H1 (cell line): ENCODE data around the gene LRRC74B. TPM values are rescaled to one million over a fixed set of nuclear protein-coding genes. Genes with fewer than 3 reads are reported as not detected.

Experiments
- CTCF ChIA-PET: fragments of 300-600 bp; sonication (Branson Sonifier 250); formaldehyde crosslinking; loops from one replicate; lab custom pipeline; 2021; ENCODE audit not compliant: partially characterized antibody; lab: Charles Lee
- POLR2A ChIA-PET: fragments of 300-600 bp; sonication (Branson Sonifier 250); formaldehyde crosslinking; loops from one replicate; lab custom pipeline; 2021; ENCODE audit warnings: inconsistent platforms; ENCODE audit not compliant: partially characterized antibody; lab: Charles Lee
- DNase-seq, 2 experiments: peaks; one replicate each; pipeline versions ENCODE4 v3.0.0 to v3.0.0-alpha.2; 2010 to 2022; ENCODE audit warnings: low spot score in 2 of 2, low read depth in 1 of 2, mixed read lengths in 1 of 2
- FAIRE-seq: peaks from 2 replicates; lab custom pipeline; 2011; peaks lifted over from hg19 to GRCh38; lab: Jason Lieb, UNC
- H2AFZ ChIP-seq: 2 replicates; pipeline ENCODE4 v1.8.1; 2012; ENCODE audit warnings: low read length, inconsistent platforms
- H2AK5ac ChIP-seq: 2 replicates; pipeline ENCODE4 v1.6.1; 2013; ENCODE audit warnings: low read depth, low read length
- H2BK120ac ChIP-seq: replicated peaks from 2 replicates; pipeline ENCODE3; 2013; ENCODE audit warnings: low read depth, low read length, inconsistent platforms
- H2BK12ac ChIP-seq: 2 replicates; pipeline ENCODE4 v1.6.1; 2013; ENCODE audit warnings: low read depth, low read length
- H2BK15ac ChIP-seq: 2 replicates; pipeline ENCODE4 v1.6.1; 2013; ENCODE audit warnings: low read length
- H2BK20ac ChIP-seq: 2 replicates; pipeline ENCODE4 v1.6.1; 2013; ENCODE audit warnings: low read length
- H2BK5ac ChIP-seq: 2 replicates; pipeline ENCODE4 v1.6.1; 2013; ENCODE audit warnings: low read depth, low read length
- H3K14ac ChIP-seq: 2 replicates; pipeline ENCODE4 v1.6.1; 2013; ENCODE audit warnings: inconsistent platforms; ENCODE audit not compliant: insufficient read length
- H3K18ac ChIP-seq: 2 replicates; pipeline ENCODE4 v1.6.1; 2013; ENCODE audit warnings: low read length; ENCODE audit errors: extremely low read depth
- H3K23ac ChIP-seq: 2 replicates; pipeline ENCODE4 v1.6.1; 2013; ENCODE audit warnings: inconsistent platforms; ENCODE audit not compliant: insufficient read length
- H3K23me2 ChIP-seq: 2 replicates; pipeline ENCODE4 v1.6.1; 2013; ENCODE audit warnings: low read depth, low read length
- H3K27ac ChIP-seq: 2 replicates; pipeline ENCODE4 v1.6.1; 2011; ENCODE audit warnings: low read depth, low read length, inconsistent platforms
- H3K27me3 ChIP-seq, 4 experiments: replicated peaks in 1 of 4; 1 replicate in 1 of 4; 2 replicates in 3 of 4; pipeline versions ENCODE4 v1.6.1 to v1.8.1; 2011 to 2013; ENCODE audit warnings: low read length in 3 of 4, mild to moderate bottlenecking in 3 of 4, inconsistent platforms in 2 of 4, mixed read lengths in 2 of 4, moderate library complexity in 1 of 4; ENCODE audit not compliant: control insufficient read depth in 3 of 4, insufficient read depth in 3 of 4; ENCODE audit errors: extremely low read depth in 1 of 4
- H3K36me3 ChIP-seq, 4 experiments: 2 replicates each; pipeline versions ENCODE4 v1.6.1 to v1.8.1; 2011 to 2013; ENCODE audit warnings: mild to moderate bottlenecking in 4 of 4, low read length in 3 of 4, moderate library complexity in 2 of 4, control low read depth in 1 of 4, inconsistent platforms in 1 of 4; ENCODE audit not compliant: insufficient read depth in 4 of 4, control insufficient read depth in 2 of 4
- H3K4ac ChIP-seq: replicated peaks from 2 replicates; pipeline ENCODE3; 2013; ENCODE audit warnings: low read length, low read depth, mixed read lengths, inconsistent platforms; ENCODE audit not compliant: insufficient read length
- H3K4me1 ChIP-seq, 4 experiments: replicated peaks in 1 of 4; 1 replicate in 1 of 4; 2 replicates in 3 of 4; pipeline versions ENCODE4 v1.6.1 to v1.8.1; 2011 to 2013; ENCODE audit warnings: low read length in 3 of 4, inconsistent platforms in 2 of 4, mixed read lengths in 1 of 4; ENCODE audit not compliant: insufficient read depth in 4 of 4, control insufficient read depth in 3 of 4
- H3K4me2 ChIP-seq, 2 experiments: 2 replicates each; pipeline versions ENCODE4 v1.6.1 to v1.8.1; 2011 to 2013; ENCODE audit warnings: low read depth in 2 of 2, low read length in 2 of 2, control low read depth in 1 of 2, inconsistent platforms in 1 of 2, mild to moderate bottlenecking in 1 of 2; ENCODE audit not compliant: insufficient read depth in 1 of 2
- H3K4me3 ChIP-seq, 4 experiments: fragments of 200-600, 300-600 bp in 1 of 4; sonication (generic), shearing (Covaris generic), sonication (Bioruptor Twin) in 1 of 4; 2 replicates each; pipeline versions ENCODE4 v1.5.1 to v1.8.1; 2011 to 2016; ENCODE audit warnings: low read length in 4 of 4, low read depth in 3 of 4, control low read depth in 2 of 4, inconsistent platforms in 2 of 4, mild to moderate bottlenecking in 2 of 4, mixed read lengths in 1 of 4, moderate library complexity in 1 of 4; ENCODE audit not compliant: insufficient read depth in 2 of 4; ENCODE audit errors: extremely low read depth in 1 of 4
- H3K56ac ChIP-seq: replicated peaks from 2 replicates; pipeline ENCODE3; 2013; ENCODE audit warnings: low read depth, mild to moderate bottlenecking, mixed read lengths, low read length, inconsistent platforms; ENCODE audit not compliant: insufficient read length
- H3K79me1 ChIP-seq: 2 replicates; pipeline ENCODE4 v1.6.1; 2013; ENCODE audit warnings: low read depth, low read length, control low read depth
- H3K79me2 ChIP-seq, 2 experiments: 2 replicates each; pipeline versions ENCODE4 v1.6.1 to v1.8.1; 2012 to 2013; ENCODE audit warnings: low read length in 2 of 2, mild to moderate bottlenecking in 2 of 2, inconsistent platforms in 1 of 2; ENCODE audit not compliant: insufficient read depth in 2 of 2, control insufficient read depth in 1 of 2
- H3K9ac ChIP-seq, 4 experiments: replicated peaks in 1 of 4; 1 replicate in 1 of 4; 2 replicates in 3 of 4; pipeline versions ENCODE4 v1.6.1 to v1.8.1; 2011 to 2013; ENCODE audit warnings: low read depth in 3 of 4, low read length in 3 of 4, control low read depth in 2 of 4, mild to moderate bottlenecking in 2 of 4, moderate library complexity in 2 of 4, inconsistent platforms in 1 of 4; ENCODE audit errors: extremely low read depth in 1 of 4
- H3K9me3 ChIP-seq, 2 experiments: 2 replicates each; pipeline versions ENCODE4 v1.6.1 to v1.8.1; 2012 to 2013; ENCODE audit warnings: mild to moderate bottlenecking in 2 of 2, moderate library complexity in 2 of 2, control low read depth in 1 of 2, inconsistent platforms in 1 of 2, low read depth in 1 of 2, low read length in 1 of 2, mixed read lengths in 1 of 2; ENCODE audit not compliant: insufficient read depth in 2 of 2
- H4K20me1 ChIP-seq, 2 experiments: replicated peaks in 1 of 2; 2 replicates each; pipeline versions ENCODE3 to v1.8.1; 2011 to 2013; ENCODE audit warnings: inconsistent platforms in 2 of 2, low read length in 2 of 2, mild to moderate bottlenecking in 1 of 2; ENCODE audit not compliant: insufficient read depth in 2 of 2, control insufficient read depth in 1 of 2
- H4K5ac ChIP-seq: 2 replicates; pipeline ENCODE4 v1.6.1; 2013; ENCODE audit warnings: low read length, low read depth, mixed read lengths, inconsistent platforms; ENCODE audit not compliant: insufficient read length
- H4K8ac ChIP-seq: 2 replicates; pipeline ENCODE4 v1.8.0; 2013; ENCODE audit warnings: mild to moderate bottlenecking, moderate library complexity, low read length, inconsistent platforms; ENCODE audit not compliant: insufficient read depth; ENCODE audit errors: extremely low read depth
- H4K91ac ChIP-seq: replicated peaks from 2 replicates; pipeline ENCODE3; 2013; ENCODE audit warnings: low read length, mixed read lengths, inconsistent platforms; ENCODE audit not compliant: insufficient read length
- ASH2L ChIP-seq: fragments of 200-600, 300-600 bp; sonication (generic); IDR thresholded peaks from one replicate; pipeline ENCODE4 v1.7.1; 2017; ENCODE audit warnings: low read length
- GTF2F1 ChIP-seq: IDR thresholded peaks from 2 replicates; pipeline ENCODE4 v1.6.1; 2012; ENCODE audit warnings: low read depth, low read length, improper control_type of control experiment, borderline replicate concordance
- POLR2A ChIP-seq, 2 experiments: IDR thresholded peaks; 1 replicate in 1 of 2; 2 replicates in 1 of 2; pipeline ENCODE4 v1.6.1; 2011; ENCODE audit warnings: low read depth in 2 of 2, low read length in 2 of 2, mild to moderate bottlenecking in 2 of 2; ENCODE audit errors: control extremely low read depth in 1 of 2
- SAP30 ChIP-seq: fragments of 300-600 bp; sonication (generic); IDR thresholded peaks from 2 replicates; pipeline ENCODE4 v1.7.1; 2012; ENCODE audit warnings: low read length, moderate library complexity, mild to moderate bottlenecking, inconsistent platforms; ENCODE audit not compliant: insufficient read depth, insufficient replicate concordance
- SUZ12 ChIP-seq: fragments of 200-600 bp; sonication (generic); IDR thresholded peaks from 2 replicates; pipeline ENCODE4 v1.6.1; 2012; ENCODE audit warnings: mild to moderate bottlenecking, inconsistent platforms, low read length, moderate library complexity, mixed read lengths
- whole genome bisulfite sequencing, 2 experiments: shearing (Covaris generic) in 1 of 2; methylation state at CpG; one replicate each; pipeline versions ENCODE4 v1.1.6 to v1.1.7; 2013 to 2015; ENCODE audit warnings: low lambda C conversion rate in 2 of 2, mixed read lengths in 2 of 2, inconsistent platforms in 1 of 2, low coverage in 1 of 2, missing lambda C conversion rate in 1 of 2; ENCODE audit not compliant: insufficient replicate concordance in 2 of 2, insufficient coverage in 1 of 2, insufficient read length in 1 of 2; ENCODE audit errors: extremely low coverage in 1 of 2, missing lambda C conversion rate in 1 of 2; 5-methylcytosine and 5-hydroxymethylcytosine counted together
- polyA plus RNA-seq, 7 experiments: library from polyadenylated mRNA; depleted of rRNA in 3 of 7; stranded (reverse) in 5 of 7; unstranded in 2 of 7; fragments of >200 nt in 5 of 7; fragments of 200-250 nt in 2 of 7; gene quantifications; 1 replicate in 5 of 7; 2 replicates in 1 of 7; 4 replicates in 1 of 7; pipeline versions ENCODE4 v1.2.1 to v1.2.3, GENCODE V29; 2011 to 2013; ENCODE audit warnings: missing spikeins in 2 of 7, mixed read lengths in 2 of 7
- total RNA-seq: library from RNA; stranded (reverse); fragmentation: NEBNext Ultra II Directional; extraction: Animal tissue kit (Norgen Biotek cat#: 25700); gene quantifications from 2 replicates; pipeline ENCODE4 v1.2.1, GENCODE V29; 2021

The LRRC74B gene
- total and polyA plus RNA-seq, 2 of the 8 experiments (the other 6 are each of a cell fraction or from before 2014, with no cell fraction given): not detected

GRCh38 chr22:21032868-21033688, 12.7 kb upstream of the LRRC74B start:
- peak overlapping the region; percentile 89 for H2AFZ ChIP-seq
- POLR2A ChIA-PET: no interaction called here
- no peak for DNase-seq
- H2BK5ac ChIP-seq: no peak overlapping the region
- no peak for FAIRE-seq
- no peak overlapping the region for H3K56ac ChIP-seq
- peak overlapping the region; percentile 45 to 70 (median 49) for H3K4me3 ChIP-seq
- no peak overlapping the region for H2AK5ac ChIP-seq
- peaks cover 9% of the 10 kb centered on the region; the same call in 1 of the 2 replicates for H3K23me2 ChIP-seq
- no peak overlapping the region for H2BK120ac ChIP-seq
- no peaks in the 10 kb centered on the region for H4K20me1 ChIP-seq
- H3K9ac ChIP-seq: no peak overlapping the region
- H3K27me3 ChIP-seq: peaks cover 6 to 31% (median 26%) of the 10 kb centered on the region in 4 experiments
- H2BK15ac ChIP-seq: no peak overlapping the region
- no peak overlapping the region; the same call in 1 of the 2 replicates for H4K8ac ChIP-seq
- no peaks in the 10 kb centered on the region for H3K9me3 ChIP-seq
- no peak overlapping the region for H3K23ac ChIP-seq
- 0 out of 2 replicates have a peak overlapping the region, but pooled peaks have one; percentile 39 for H2BK12ac ChIP-seq
- no peak overlapping the region for H3K4ac ChIP-seq
- H3K4me1 ChIP-seq: peaks cover 0 to 4% (median 2%) of the 10 kb centered on the region in 4 experiments; a peak in 3 of 7 replicates
- H3K14ac ChIP-seq: no peak overlapping the region
- H3K18ac ChIP-seq: peak overlapping the region; percentile 32
- H3K36me3 ChIP-seq: no peaks in the 10 kb centered on the region
- TF ChIP-seq POLR2A (IDR thresholded peaks at IDR 0.05; ENCODE audit: control extremely low read depth in 1 of 2, low read depth in 2 of 2, low read length in 2 of 2) (no peak), SAP30 (no peak), GTF2F1 (no peak), SUZ12 (peak; percentile 45; the same call in 1 of the 2 replicates), ASH2L (peak; percentile 1)
- TF ChIP-seq, all 59 proteins: peak for 2
- no peaks in the 10 kb centered on the region for H3K79me1 ChIP-seq
- whole genome bisulfite sequencing, 2 experiments: 75% methylated on average over 12 of the region's 12 CpGs; no CpG with 5 or more reads in 1 of the 2 experiments
- H2BK20ac ChIP-seq: 0 out of 2 replicates have a peak overlapping the region, but pooled peaks have one; percentile 32
- CTCF ChIA-PET: interaction anchor here (1.1 to 5.5 kb wide), 4 partner anchors 12 to 19 kb away, joined by 3 to 37 read pairs (median 4); partner anchors contain the start of gene LRRC74B
- H4K91ac ChIP-seq: no peak overlapping the region
- H3K79me2 ChIP-seq: no peaks in the 10 kb centered on the region
- H3K27ac ChIP-seq: no peak overlapping the region
- no peak overlapping the region for H4K5ac ChIP-seq
- peak overlapping the region; percentile 65 to 78 for H3K4me2 ChIP-seq
